ENCODE measurements around the gene PLAAT2.
"Not testable (repeated sequence)": the region's sequence is repeated elsewhere in the genome, so short reads cannot be mapped to it uniquely, and the experiment has no call there.

Gene PLAAT2

DNA sequence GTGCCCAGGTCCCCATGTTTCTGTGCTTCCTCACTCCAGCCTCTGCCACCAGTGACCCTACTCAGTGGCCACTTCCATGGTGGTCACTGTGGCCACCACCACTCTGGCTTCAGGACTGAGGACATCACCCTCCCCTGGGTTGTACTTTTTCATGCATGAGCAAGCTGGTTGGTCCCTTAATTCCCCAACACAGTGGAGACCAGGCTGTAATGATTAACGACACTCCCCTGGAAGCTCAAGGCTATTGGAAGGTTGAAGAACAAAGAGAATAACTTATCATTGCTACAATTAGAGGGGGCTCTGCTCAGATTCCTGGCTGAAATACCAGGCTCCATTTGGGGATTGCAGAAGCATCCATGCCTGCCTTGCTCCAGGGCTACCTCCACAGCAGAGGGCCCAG, 16.1 kb downstream of the PLAAT2 start:
- no peak for DNase-seq

DNA sequence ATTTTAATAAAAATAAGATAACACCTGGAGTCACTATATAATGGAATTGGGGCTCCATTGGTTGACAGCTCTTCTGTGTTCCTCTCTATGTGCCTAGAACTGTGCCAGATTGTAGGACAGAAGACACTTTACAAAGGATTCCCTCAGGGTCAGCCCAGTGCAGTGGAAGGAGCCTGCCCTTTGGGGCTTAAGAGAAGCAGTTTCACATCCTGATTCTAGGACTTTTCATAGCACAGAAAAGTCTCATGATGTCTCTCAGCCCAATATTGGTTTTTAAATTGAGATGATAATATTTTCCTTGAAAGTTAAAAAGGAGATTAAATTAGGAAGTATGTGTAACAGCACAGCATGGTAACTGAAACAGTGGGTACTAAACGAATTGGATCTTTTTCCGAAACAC, 19.5 kb downstream of the PLAAT2 start:
- no peak for DNase-seq

DNA sequence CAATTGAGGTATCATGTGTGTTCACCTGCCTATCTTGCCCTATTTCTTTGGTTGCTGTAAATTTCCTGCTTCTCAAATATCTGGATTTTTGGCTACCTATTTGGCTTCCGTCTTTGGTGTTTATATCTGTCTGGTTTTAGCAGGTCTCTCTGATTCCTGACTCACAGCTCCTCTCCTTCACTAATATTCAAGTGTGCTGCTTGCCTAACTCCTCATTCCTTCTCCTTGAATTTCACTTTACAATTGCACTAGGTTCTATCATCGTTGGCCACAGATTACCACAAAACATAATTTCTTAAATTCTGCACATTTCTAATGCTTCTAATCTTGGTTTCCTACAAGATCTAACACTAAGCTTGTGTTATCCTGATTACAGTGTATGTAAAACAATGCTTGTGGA, 20.7 kb downstream of the PLAAT2 start:
- not testable (repeated sequence) for DNase-seq

DNA sequence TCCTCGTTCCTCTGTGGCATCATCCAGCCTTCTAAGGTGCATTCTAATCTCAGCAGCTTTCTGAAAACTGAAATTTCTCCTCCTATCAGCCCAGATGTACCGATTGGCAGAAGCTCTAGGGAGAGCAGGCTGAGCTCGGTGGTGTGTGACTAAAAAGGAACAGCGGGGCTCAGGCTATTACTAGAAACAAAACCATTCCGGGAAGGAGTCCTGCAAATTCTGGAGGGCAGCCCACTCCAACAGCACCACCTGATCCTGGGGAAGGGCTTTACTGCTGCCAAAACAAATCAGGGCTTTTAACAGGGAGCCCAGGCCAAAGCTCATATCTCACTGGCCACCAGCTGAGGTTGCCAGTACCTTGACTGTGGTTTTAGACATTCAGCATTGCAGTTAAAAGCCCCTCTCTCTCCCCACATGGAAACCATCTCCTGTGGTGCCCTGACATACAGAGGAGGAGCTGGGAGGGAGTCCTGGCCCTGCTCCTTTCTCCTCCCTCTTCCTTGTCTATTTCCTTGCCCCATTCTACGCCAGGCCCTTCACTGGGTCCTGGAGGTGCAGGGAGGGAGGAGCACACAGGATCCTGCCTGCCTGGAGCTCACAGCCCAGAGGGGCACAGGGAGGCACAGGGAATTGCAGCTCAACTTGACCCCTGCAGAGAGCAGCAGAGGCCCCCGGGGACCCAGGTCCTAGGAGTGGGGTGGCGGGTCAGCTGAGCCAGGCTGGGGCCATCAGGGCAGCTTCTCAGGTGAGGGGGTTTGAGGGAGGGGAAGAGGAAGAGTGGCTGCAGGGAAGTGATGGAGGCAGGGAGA, 25.7 kb downstream of the PLAAT2 start:
- DNase-seq = no peak

DNA sequence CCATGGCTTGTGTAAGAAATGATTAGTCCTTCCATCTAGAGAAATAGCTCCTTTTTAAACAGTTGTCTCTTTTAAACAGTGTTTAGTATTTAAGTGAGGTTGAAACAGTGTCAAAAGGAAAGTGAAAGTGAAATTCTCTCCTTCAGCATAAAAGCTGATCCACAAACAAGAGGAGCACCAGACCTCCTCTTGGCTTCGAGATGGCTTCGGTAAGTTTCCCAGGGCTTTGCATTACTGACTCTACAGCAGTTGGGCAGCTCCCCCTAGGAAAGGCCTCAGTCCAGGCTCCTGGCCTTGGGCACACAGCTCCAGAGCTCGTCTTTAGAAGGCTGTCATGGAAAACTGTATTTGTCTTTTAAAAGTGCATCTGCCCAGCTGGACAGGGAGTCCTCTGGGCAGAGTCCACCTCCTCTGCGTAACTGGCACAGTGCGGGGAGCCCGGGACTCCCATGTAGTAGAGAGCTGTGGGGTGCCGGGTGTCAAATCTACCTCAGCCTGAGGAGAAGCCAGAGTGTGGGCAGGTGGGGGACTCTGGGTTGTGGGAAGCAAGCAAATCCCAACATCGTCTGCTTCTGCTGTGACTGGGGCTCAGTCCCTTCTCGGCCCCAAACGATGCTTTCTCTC, 26.4 kb downstream of the PLAAT2 start, which contains the start of gene PLAAT4:
Gene PLAAT4 (plus strand): TSS at position 140 of the 624 bp plus-strand sequence. CDS start 61 bp downstream, at position 201.
- no peak for DNase-seq

DNA sequence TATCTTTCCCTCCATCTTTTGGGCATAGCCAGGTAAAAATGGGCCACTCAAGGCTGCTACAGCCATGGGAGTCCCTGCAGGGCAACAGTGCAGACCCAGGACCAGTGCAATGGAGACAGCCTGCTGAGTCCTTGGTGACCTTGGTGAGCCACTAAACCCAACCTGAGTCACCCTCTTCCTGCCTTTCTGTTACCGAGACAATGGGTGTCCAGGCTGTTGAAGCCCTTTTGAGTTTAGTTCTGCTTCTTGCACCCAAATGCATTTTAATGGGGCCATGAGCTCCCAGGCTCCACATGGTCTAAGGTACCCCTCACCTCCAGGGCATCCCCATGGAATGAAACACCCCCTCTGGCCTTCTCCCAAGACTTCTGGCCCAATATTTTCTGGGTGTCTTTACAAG, 27.4 kb downstream of the PLAAT2 start:
- DNase-seq = no peak

DNA sequence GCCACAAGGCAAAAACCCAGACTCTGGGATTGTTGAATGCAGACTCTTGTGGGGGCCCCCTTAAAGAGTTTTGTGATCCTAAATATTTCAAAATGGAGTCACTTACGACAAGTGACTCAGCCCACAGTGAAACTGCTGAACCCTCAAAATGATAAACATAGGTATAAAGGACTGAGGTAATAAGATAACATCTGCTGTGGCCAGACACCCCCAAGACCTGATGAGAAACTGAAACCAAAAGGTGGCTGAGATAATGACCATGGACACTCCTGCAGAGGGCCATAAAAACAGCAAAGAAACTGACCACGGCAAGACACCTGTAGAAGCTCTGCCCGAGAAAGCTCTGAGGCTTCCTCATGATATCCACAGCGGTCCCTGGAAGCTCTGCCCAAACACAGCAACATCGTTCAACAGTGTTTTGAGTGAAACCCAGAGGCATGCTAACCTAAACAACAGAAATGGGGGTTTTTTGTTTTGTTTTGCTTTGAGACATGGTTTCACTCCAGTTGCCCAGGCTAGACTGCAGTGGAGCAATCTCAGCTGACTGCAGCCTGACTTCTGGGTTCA, 28.2 kb downstream of the PLAAT2 start:
- DNase-seq = no peak

DNA sequence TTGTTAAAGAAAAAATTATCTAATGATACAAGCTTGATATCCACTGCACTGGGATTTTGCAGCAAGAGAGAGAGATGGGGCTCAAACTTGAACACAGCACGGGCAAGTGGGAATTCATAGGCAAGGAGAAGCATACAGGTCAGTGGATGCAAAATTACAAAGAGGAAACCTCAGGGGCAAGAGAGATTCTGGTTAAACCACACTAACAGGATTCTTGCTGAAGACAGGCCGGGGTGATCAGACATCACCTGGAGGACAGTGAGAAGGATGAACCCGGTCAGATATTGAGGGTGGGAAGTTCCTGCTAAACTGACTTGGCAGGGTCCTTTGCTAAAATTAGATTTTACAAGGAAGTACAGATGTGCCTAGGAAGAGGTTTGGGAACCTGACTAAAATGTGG, 29.1 kb downstream of the PLAAT2 start:
- no peak for DNase-seq

DNA sequence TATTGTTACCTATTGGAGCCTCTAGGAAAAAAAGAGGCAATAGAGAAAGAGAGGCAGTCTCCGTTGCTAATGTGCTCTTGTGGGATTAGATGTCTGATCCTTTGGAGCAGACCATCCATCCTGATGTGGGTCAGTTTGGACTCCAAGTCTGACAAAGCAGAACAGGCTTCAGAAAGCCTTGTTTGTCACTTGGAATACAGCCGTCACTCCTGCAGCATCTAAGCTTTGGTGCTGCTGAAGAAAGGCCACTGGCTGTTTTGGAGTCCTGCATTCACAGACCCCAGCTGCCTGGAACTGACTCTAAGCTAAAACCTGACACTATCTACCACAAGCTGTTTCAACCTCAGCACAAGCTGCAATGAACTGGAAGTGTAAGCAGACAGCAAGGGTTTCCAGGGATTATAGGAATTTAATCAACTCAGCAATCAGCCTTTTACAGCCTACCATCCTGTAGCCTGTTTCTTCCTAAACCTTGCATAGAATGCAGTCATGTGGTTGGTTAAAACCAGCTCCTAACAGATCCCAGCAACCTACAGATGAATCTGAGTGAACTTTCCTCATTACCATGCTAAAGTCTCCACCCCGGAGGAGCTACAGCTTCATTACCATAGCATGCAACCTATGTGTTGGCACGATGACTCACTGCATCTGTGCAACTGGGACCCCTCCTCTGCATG, 30.2 kb downstream of the PLAAT2 start:
- DNase-seq = no peak

DNA sequence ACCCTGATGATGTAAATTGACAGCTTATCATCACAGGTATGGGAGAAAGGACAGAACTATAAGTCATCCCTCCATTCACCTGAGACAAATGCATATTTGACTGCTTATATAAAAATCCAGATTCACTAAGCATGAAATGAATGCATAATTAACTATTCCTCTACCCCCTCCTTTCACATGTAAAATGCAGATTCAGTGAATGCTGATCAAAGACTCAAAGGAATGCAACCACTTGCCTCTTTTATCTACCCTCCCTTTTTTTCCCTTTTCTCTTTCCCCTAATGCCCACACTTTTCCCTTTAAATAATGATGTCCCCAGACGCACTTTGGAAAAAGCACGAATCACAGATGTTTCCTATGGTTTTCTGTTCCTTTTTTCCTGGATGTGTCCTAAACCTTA, 31.1 kb downstream of the PLAAT2 start:
- no peak for DNase-seq

DNA sequence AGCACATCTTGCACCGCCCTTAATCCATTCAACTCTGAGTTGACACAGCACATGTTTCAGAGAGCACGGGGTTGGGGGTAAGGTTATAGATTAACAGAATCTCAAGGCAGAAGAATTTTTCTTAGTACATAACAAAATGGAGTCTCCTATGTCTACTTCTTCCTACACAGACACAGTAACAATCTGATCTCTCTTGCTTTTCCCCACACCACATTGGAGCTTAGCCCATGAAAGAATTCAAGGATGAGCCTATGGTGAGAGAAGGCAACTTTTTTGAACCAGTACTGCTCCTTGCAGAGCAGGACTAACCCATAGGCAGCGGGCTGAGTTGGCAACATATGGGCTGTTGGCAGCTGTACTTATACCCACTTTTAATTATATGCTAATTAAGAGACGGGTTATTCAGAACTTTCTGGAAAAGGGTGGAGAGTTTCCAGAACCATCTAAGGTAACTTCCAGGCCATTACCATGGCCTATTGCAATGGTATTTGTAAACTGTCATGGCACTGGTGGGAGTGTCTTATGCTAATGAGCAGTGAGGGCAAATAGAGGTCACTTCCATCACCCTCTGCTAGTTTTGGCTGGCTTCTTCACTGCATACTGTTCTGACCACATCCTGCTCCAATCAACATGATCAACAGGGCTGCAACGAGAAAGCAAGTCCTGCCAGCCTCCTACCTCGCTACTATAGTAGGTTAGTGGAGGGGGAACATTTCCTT, 31.9 kb downstream of the PLAAT2 start:
- DNase-seq = not testable (repeated sequence)

DNA sequence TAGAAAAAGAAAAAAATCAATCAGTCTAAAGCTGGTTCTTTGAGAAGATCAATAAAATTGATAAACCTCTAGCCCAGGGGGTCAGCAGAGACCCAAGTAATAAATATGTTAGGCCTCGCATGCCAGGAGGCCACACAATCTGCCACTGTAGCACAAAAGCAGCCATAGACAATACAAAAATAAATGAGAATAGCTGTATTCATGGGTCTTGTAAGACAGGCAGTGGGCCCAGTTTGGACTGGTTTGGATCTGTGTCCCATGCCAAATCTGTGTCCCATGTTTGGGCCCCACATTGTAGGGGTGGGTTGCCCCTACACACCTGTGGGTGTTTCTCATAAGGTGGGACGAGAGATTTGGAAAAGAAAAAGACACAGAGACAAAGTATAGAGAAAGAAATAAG, 33.2 kb downstream of the PLAAT2 start:
- DNase-seq = no peak

DNA sequence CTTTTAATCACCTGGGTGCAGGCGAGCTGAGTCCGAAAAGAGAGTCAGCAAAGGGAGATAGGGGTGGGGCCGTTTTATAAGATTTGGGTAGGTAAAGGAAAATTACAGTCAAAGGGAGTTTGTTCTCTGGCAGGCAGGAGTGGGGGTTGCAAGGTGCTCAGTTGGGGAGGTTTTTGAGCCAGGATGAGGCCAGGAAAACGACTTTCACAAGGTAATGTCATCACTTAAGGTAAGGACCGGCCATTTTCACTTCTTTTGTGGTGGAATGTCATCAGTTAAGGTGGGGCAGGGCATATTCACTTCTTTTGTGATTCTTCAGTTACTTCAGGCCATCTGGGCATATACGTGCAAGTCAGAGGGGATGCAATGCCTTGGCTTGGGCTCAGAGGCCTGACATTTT, 33.8 kb downstream of the PLAAT2 start:
- DNase-seq = not testable (repeated sequence)

DNA sequence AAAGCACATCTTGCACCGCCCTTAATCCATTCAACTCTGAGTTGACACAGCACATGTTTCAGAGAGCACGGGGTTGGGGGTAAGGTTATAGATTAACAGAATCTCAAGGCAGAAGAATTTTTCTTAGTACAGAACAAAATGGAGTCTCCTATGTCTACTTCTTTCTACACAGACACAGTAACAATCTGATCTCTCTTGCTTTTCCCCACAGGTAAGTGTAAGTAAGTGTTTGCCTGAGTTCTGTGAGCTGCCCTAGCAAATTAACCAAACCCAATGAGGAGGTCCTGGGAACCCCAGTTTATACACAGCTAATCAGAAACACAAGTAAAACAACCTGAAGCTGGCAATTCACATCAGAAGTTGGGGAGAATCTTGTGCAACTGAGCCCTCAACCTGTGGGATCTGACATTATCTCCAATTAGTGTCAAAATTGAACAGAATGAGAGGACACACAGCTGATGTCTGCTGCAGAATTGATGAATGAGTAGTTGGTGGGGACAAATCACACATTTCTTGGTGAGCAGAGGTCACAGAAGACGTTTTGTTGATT, 34.4 kb downstream of the PLAAT2 start:
- not testable (repeated sequence) for DNase-seq

DNA sequence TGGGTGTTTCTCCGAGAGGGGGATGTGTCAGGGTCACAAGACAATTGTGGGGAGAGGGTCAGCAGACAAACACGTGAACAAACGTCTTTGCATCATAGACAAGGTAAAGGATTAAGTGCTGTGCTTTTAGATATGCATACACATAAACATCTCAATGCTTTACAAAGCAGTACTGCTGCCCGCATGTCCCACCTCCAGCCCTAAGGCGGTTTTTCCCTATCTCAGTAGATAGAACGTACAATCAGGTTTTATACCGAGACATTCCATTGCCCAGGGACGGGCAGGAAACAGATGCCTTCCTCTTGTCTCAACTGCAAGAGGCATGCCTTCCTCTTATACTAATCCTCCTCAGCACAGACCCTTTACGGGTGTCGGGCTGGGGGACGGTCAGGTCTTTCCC, 35.0 kb downstream of the PLAAT2 start:
- not testable (repeated sequence) for DNase-seq

DNA sequence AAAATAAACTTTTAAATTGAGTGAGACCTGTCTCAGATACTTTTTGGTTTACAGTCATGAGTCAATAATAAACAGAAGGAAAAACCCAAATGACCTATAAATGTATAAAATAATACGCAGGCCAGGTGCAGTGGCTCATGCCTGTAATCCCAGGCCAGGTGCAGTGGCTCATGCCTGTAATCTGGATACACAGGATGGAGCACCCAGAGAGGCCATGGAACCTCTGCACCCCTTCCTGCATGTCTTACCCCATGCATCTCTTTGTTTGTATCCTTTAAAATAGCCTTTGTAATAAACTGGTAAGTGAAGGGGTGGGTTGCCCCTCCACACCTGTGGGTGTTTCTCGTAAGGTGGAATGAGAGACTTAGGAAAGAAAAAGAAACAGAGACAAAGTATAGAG, 35.5 kb downstream of the PLAAT2 start:
- DNase-seq = no peak

DNA sequence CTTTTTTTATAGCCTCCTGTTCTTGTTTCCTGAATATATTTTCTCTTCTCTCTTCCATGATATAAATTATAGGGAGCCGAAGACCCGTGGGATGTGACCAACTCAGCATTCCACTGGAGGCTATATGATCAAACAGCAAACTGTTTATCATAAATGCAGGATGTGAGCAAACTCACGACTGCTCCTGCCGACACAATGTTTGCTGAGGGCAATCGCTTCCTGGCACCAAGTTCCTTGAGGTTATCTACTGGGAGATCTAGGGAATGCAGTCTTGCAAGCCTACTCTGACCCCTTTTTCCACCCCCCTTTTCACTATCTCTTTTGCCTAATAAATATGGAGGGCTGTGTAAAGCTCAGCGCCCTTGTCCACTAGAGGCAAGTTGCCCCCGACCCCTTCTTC, 40.0 kb downstream of the PLAAT2 start:
- no peak for DNase-seq

DNA sequence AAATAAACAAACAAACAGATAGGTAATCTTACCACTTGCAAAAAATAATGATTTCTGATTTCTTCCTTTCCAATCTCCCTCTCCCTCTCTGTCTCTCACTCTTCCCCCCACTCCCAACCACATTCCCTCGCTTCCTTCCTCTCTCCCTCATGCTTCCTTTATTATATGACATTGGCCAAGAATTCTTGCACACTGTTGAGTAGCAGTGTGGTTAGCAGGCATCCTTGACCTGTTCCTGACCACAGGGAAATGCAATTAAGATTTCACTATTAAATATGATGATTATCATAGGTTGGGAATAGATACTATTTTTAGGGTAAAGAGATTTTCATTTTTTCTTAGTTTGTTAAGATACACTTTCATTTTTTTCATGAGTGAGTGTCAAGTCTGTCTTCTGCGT, 41.3 kb downstream of the PLAAT2 start:
- DNase-seq = no peak

DNA sequence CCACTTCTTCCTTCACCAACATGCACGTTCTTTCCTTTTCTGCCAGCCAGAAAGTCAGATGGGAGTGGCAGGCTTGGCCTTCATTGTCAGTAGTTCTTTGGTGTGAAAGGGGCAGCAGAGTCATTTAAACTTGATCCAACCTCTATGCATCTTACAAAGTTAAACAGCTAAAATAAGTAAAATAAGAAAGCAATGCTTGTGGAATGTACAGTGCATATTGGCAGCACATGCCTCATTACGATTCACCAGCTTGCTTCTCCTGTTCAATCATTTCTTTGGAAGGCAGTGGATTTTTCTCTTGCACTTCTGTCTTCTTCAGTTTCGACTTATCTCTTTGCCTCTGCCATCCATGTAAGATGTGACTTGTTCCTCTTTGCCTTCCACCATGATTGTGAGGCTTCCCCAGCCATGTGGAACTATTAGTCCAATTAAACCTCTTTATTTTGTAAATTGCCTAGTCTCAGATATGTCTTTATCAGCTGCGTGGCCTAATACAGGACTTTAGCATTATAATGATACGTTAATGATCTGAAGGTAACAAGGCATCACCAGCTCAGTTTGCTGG, 42.5 kb downstream of the PLAAT2 start:
- DNase-seq = no peak

DNA sequence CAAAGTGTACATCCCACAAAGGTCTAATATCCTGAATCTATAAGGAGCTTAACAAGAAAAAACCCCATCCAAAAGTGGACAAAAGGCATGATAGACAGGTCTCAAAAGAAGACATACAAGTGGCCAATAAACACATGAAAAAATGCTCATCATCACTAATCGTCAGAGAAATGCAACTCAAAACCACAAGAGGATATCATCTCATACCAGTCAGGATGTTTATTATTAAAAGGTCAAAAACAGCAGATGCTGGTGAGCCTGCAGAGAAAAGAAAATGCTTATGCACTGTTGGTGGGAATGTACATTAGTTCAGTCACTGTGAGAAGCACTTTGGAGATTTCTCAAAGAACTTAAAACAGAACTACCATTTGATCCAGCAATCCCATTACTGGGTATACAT, 44.6 kb downstream of the PLAAT2 start:
- no peak for DNase-seq

DNA sequence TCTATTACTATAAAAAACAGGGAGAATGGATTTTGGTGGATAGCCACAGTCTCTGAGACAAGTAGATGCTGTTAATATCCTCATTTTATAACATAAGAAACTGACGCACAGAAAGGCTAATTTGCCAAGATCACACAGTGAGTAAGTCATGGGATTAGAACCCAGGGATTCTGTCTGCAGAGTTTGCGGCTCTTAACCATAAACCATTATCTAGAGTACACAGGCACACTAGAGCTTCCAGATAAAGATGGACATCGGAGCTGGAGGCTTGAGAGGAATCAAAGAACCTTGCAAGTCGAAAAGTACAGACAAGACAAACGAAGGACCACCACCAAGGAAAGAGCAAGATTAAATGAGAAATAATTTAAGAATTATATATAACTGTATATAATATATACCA, 46.0 kb downstream of the PLAAT2 start:
- DNase-seq = no peak

DNA sequence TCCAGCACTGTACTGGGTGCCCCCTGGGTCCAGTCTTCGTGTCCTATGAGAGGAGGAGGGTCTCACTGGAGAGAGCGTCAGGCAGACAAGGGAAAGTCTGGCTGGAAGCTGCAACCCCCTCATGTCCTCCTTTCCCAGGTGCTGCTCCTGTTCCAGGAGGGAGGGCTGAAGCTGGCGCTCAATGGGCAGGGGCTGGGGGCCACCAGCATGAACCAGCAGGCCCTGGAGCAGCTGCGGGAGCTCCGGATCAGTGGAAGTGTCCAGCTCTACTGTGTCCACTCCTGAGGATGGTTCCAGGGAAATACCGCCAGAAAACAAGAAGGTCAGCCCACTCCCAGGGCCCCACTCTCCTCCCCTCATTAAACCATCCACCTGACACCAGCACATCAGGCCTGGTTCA, 47.1 kb downstream of the PLAAT2 start:
- no peak for DNase-seq
